ENCODE results near the gene NUS1.
"Not testable (repeated sequence)": the region's sequence is repeated elsewhere in the genome, so short reads cannot be mapped to it uniquely, and the experiment has no call there.

NUS1 gene

DNA sequence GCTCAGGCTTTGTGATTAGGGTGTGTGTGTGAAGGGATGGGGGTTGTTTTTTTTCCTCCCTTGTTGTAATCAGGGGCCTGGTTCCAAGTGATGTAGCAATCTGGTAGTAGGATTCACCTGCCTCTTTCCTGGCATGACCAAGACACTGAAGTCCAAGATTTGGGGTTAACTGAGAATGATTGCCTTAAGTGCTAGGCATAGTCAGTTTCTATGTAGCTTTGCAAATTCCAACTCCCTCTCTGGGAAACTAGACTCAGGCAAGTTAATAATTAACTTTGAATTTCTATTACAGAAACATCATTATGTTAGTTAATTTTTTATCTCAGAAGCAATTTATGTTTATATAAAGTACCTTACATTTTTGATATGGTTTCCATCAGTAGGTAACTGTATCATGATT lies 43.6 kb downstream of the NUS1 start:
- no peak for DNase-seq

DNA sequence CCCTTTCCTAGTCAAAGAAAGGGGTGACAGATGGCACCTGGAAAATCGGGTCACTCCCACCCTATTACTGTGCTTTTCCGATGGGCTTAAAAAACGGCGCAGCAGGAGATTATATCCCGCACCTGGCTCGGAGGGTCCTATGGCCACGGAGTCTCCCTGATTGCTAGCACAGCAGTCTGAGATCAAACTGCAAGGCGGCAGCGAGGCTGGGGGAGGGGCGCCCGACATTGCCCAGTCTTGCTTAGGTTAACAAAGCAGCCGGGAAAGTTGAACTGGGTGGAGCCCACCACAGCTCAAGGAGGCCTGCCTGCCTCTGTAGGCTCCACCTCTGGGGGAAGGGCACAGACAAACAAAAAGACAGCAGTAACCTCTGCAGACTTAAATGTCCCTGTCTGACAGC lies 46.3 kb downstream of the NUS1 start:
- not testable (repeated sequence) for DNase-seq

DNA sequence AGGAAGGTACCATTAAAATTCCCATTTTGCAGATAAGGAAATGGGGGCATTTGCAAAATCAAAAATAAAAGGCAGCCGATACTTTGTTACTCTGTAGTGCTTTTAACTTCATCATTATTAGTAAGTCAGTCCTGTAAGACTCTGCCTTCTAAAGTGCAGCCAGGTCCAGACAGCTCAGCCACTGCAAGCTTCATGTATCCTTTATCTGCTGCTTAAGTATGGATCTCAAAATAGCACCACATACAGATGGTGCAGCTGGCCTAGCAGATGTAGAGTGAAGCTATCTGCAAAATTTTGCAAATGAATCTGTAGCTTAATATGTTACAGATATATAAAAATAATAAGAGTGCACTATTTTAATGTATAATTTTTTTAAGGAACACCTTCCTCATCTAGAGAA lies 53.4 kb downstream of the NUS1 start:
- no peak for DNase-seq

DNA sequence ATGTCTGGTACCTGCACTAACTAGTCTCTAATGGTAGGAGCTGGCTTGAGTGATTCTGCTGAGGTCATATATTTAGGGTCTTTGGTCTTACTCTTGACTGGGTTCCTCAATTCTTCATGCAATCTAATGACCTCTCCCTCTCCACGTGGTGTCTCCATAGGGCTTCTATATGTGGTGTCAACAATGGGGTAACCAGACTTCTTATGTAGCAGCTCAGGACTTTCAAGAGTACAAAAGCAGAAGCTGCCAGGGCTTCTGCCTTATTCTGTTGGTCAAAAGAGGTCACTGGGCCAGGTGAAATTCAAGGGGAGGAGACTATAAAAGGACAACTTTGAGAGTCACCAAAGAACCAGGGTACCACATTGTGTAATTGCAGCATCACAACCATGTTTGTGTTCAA lies 54.3 kb downstream of the NUS1 start:
- DNase-seq: no peak

DNA sequence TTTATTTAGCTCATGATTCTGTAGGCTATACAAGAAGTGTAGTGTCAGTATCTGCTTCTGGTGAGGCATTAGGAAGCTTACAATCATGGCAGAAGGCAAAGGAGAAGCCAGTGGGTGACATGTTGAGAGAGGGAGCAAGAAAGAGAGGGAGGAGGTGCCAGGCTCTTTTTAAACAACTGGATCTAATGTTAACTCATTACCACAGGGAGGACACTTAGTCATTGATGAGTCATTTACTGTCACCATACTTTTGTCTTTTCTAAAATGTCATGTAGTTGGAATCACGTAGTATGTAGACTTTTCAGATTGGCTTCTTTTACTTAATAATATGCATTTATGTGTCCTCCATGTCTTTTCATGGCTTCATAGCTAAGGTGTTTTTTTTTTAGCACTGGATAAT lies 58.1 kb downstream of the NUS1 start:
- no peak for DNase-seq

DNA sequence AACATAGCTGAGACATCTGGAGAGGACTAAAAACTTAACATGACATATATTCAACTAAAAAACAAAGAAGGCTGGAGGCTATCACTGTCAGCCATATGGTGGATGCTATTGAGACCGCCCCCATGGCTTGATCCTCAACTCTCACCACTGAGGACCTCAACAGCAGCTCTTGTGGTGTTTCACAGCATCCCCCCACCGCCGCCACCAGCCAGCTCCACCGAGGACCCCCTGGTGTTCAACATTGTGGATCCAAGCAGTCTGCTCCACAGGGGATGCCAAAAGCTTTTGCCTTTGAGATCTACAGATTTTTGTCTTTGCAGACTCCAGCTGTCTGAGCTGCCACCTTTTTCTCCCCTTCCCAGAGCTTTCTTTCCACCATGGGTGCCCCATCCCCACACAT lies 64.6 kb downstream of the NUS1 start:
- DNase-seq: no peak

DNA sequence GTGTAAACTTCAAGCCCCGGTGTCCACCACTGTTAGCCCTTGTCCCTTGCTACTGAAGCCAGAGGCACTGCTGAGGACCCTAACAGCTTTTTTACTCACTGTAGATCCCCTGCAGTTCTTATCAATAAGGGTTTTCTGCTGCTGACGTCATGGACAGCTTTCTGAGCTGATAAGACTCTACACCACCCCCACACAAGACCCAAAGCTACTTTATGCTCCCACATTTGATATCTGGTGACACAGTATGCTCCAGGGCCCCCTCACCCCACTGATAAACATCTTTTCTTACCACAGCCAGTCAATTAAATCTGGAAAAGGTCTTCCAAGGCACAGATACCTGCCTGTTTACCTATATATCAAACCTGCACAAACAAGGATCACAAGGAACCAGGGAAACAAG lies 65.3 kb downstream of the NUS1 start:
- no peak for DNase-seq

DNA sequence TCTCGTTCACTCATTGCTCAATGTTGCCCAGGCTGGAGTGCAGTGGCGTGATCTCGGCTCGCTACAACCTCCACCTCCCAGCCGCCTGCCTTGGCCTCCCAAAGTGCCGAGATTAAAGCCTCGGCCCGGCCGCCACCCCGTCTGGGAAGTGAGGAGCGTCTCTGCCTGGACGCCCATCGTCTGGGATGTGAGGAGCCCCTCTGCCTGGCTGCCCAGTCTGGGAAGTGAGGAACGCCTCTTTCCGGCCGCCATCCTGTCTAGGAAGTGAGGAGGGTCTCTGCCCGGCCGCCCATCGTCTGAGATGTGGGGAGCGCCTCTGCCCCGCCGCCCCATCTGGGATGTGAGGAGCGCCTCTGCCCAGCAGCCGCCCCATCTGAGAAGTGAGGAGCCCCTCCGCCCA lies 75.4 kb downstream of the NUS1 start:
- DNase-seq: not testable (repeated sequence)

Measured in activated effector memory CD4-positive, alpha-beta T cell treated with Interleukin-2 at 50 U/mL for 16 hours (primary cell).